NCI-H345 (cell line): ENCODE results near the gene KIFC1.
"Not testable (repeated sequence)": the region's sequence is repeated elsewhere in the genome, so short reads cannot be mapped to it uniquely, and the experiment has no call there.

Experiments used
- DNase-seq: peaks from one replicate; lab custom pipeline; 2025; lab: John Stamatoyannopoulos, UW

The KIFC1 gene, protein sequence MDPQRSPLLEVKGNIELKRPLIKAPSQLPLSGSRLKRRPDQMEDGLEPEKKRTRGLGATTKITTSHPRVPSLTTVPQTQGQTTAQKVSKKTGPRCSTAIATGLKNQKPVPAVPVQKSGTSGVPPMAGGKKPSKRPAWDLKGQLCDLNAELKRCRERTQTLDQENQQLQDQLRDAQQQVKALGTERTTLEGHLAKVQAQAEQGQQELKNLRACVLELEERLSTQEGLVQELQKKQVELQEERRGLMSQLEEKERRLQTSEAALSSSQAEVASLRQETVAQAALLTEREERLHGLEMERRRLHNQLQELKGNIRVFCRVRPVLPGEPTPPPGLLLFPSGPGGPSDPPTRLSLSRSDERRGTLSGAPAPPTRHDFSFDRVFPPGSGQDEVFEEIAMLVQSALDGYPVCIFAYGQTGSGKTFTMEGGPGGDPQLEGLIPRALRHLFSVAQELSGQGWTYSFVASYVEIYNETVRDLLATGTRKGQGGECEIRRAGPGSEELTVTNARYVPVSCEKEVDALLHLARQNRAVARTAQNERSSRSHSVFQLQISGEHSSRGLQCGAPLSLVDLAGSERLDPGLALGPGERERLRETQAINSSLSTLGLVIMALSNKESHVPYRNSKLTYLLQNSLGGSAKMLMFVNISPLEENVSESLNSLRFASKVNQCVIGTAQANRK

DNA sequence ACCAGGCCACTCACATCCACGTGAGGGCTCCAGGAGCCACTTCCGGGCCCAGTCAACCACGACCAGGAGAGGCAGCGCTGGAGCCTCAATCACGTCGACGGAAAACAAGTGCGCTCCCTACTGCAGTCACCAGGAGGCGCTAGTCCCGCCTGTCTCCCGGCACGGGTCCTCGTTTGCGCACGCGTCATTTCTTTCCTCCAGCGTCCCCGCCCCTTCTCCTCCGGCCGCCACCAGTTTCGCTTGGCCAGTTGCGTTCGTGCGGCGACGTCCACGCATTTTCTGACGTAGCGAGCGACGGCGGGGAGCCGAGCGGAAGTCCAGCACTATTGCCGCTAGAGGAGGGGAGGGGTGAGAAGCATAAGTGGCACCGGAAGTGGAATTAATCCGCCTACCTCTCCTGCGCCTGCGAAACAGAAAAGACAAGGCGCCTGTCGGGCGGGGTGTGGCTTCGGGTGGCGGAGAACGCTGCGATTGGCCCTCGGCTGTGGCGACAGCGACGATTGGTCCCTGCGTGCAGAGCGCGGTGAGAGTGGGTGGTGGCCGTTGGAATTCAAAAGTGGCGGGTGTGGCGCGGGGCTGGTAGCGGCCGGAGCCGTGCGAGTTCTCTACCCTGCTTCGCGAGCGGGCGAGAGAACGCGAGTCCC lies at the start of gene KIFC1:
Gene KIFC1, plus strand, starts transcription at position 546 of the 644 bp plus-strand sequence. CDS start 163 bp downstream, outside the sequence.
- peak; percentile 100 for DNase-seq

DNA sequence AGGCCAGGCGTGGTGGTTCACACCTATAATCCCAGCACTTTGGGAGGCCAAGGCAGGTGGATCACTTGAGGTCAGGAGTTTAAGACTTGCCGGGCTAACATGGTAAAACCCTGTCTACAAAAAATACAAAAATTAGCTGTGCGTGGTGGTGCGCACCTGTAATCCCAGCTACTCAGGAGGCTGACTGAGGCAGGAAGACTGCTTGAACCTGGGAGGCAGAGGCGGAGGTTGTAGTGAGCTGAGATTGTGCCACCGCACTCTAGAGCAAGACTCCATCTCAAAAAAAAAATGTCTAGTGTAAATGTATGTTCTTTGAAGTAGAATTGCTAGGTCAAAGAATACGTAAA lies 48.0 kb upstream of the KIFC1 start:
- not testable (repeated sequence) for DNase-seq

DNA sequence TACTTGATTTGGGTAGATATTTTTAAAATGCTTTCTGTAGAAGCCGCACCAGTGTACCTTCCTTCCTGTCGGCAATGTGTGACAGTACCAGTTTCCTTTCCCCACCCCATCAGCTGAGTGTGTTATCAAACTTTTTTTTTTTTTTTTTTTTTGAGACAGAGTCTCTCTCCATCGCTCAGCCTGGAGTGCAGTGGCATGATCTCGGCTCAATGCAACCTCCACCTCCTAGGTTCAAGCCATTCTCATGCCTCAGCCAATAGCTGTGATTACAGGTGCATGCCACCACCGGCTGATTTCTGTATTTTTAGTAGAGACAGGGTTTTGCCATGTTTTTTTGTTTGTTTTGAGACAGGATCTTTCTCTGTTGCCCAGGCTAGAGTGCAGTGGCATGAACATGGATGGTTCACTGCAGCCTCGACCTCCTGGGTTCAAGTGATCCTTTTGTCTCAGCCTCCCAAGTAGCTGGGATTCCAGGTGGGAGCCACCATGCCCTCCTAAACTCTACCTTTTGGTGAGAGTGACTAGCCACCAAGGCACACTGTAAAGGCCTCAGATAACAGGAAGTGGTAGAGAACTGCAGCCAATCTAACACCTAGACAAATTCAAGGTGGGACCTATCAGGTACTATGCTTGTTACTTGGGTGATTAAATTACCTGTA lies 47.5 kb upstream of the KIFC1 start:
- no peak for DNase-seq

DNA sequence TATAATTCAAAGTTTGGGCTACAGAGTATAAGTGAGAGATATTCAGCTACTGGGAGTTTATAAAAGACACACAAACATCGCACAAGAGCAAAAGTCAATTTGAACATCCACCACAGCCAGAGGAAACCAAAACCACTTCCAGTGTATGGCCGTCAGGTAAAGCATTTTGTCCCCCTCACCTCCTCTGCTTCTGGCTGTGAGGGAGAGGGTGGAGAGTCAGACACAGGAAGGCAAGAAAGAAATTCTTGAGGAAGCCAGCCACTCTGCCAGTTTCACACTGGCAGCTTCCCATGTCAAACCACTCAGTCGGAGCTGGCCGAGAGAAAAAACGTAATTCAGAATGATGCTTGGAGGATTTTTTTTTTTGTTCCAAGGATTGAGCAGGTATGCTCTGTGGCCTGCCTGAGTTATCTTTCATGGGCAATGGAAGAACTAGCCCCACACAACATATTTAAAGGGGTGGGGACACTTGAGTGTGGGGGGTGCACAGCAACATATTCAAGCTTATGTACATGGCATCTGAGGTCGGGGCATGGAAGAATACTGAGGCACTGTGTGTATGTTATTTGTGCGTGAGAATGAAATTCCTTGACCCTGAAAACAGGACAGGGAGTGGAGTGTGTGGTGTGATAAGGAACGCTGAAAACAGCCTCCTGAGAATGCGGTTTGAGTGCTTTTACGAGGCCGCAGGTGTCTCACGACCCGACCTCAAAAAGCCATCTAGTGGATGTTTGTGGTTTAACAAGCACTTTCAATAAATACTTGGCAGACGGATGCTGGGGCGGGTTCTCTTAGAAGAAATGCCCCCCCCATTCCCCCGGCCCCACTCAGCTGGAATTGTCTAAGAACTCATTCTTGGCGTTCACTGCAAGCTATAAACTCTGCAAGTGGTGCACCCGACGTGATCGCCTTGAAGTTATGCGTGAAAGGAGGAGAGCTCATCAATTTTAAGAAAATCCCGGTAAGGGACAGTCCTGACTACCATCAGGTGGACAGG lies 46.6 kb upstream of the KIFC1 start:
- DNase-seq, result peak; percentile 72

DNA sequence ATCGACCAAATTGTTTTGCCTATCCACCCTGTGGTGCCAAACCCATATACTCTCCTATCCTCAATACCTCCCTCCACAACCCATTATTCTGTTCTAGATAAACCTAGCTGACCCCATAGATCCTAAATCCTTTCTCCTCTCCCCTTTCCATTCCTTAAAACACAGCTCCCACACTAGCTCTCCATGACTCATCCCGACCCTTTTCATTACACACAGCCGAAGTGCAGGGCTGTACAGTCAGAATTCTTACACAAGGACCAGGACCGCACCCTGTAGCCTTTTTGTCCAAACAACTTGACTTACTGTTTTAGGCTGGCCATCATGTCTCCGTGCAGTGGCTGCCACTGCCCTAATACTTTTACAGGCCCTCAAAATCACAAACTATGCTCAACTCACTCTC lies 44.7 kb upstream of the KIFC1 start:
- DNase-seq, result not testable (repeated sequence)

DNA sequence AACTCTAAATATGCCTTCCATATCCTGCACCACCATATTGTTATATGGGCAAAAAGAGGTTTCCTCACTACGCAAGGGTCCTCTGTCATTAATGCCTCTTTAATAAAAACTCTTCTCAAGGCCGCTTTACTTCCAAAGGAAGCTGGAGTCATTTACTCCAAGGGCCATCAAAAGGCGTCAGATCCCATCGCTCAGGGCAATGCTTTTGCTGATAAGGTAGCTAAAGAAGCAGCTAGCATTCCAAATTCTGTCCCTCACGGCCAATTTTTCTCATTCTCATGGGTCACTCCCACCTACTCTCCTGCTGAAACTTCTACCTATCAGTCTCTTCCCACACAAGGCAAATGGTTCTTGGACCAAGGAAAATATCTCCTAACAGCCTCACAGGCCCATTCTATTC lies 43.8 kb upstream of the KIFC1 start:
- DNase-seq, result no peak

DNA sequence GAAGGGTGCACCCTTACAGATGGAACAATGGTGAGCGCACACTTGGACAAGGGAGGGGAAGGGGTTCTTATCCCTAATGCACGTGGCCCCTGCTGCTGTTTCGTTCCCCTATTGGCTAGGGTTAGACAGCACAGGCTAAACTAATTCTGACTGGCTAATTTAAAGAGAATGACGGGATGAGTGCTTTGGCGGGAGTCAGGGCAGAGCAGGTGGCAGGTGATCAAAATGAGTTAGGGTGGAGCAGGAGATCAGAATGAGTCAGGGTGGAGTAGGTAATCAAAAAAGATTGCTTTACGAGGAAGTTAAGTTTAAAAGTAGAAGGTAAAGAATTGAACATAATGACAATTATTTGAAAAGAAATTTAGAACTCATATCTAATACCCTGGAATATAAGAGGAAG lies 35.8 kb upstream of the KIFC1 start:
- DNase-seq, result not testable (repeated sequence)

DNA sequence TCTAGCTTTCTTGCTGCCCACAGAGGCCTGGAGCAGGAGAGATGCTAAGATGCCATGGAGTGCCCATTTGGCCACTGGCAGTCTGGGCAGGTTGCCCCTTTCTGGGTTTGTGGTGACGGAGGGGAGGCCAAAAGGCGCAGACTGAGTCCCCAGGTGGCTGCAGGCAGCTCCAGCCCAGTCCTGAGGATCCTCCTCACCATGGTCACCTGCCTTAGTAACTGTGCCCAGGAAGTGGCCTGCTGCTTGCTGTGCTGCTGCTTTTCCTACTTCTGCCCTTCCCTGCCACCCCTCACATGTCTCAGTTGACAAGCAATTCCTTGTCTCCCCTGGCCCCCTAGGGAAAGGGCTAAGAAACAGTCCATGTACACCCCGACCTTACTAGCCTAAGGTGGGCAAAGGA lies 35.3 kb upstream of the KIFC1 start:
- DNase-seq, result no peak

DNA sequence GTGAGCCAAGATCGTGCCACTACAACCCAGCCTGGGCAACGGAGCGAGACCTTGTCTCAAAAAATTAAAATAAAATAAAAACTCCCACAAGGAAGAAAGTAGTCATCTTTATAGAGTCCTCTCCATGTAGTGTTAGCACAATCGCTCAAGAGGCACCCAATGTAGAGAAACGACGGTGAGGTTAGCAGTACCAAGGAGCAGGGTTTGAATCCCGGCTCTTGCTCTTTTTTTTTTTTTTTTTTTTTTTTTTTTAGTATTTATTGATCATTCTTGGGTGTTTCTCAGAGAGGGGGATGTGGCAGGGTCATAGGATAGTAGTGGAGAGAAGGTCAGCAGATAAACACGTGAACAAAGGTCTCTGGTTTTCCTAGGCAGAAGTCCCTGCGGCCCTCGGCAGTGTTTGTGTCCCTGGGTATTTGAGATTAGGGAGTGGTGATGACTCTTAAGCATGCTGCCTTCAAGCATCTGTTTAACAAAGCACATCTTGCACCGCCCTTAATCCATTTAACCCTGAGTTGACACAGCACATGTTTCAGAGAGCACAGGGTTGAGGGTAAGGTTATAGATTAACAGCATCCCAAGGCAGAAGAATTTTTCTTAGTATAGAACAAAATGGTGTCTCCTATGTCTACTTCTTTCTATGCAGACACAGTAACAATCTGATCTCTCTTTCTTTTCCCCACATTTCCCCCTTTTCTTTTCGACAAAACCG lies 34.3 kb upstream of the KIFC1 start:
- not testable (repeated sequence) for DNase-seq

DNA sequence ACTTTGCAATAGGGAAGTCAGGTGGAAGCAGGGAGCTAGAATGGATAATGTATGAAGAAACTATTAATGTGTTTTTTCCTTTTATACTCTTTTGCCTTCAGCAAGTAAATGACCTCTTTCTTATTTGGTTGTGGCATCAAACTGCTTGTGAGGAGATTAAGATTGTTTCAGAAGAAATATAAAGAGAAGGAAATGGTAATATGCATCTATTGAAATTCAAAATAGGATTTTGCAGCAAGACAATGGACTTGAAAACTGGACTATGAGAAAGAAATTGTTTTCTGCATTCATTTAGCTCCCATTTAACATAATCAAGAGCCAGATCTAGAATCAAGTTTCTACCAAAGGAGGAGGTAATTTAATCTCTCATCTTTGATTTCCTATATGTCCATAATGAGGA lies 32.3 kb upstream of the KIFC1 start:
- DNase-seq, result no peak

DNA sequence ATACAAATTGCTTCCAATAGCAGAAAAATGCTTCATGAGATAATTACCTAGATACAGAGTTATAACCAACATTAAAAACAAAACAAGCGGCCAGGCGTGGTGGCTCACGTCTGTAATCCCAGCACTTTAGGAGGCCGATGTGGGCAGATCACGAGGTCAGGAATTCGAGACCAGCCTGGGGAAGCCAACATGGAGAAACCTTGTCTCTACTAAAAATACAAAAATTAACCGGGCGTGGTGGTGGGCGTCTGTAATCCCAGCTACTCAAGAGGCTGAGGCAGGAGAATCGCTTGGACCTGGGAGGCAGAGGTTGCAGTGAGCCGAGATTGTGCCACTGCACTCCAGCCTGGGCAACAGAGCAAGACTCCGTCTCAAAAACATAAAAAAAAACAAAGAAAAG lies 28.1 kb upstream of the KIFC1 start:
- not testable (repeated sequence) for DNase-seq

DNA sequence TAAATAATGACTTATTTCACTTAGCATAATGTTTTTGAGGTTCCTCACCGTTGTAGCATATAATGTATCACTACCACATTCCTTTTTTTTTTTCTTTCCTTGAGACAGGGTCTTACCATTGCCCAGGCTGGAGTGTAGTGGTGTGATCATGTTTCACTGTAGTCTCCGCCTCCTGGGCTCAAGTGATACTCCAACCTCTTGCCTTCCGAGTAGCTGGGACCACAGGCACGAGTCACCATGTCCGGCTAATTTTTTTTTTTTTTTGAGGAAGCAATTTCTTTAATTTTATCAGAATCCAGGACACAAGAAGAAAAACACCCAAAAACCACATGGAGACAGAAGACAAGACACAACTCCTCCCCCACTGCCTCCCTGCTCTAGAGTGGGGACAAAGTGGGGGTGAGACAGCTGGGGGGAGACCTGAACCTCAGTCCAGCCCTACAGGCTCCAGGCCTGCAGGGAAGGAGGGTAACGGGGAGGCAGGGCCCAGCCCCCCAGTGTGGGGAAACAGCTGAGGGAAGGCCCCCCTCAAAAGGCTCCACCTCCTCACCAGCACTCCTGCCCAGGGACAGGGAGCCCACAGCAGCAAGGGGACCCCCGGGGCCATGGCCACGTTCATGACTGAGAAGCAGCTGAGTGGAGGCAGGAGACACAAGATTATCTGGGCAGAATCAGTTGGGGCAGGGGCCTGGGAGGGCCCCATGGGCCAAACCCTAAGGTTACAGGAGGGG lies 27.0 kb upstream of the KIFC1 start:
- DNase-seq, result peak; percentile 14

DNA sequence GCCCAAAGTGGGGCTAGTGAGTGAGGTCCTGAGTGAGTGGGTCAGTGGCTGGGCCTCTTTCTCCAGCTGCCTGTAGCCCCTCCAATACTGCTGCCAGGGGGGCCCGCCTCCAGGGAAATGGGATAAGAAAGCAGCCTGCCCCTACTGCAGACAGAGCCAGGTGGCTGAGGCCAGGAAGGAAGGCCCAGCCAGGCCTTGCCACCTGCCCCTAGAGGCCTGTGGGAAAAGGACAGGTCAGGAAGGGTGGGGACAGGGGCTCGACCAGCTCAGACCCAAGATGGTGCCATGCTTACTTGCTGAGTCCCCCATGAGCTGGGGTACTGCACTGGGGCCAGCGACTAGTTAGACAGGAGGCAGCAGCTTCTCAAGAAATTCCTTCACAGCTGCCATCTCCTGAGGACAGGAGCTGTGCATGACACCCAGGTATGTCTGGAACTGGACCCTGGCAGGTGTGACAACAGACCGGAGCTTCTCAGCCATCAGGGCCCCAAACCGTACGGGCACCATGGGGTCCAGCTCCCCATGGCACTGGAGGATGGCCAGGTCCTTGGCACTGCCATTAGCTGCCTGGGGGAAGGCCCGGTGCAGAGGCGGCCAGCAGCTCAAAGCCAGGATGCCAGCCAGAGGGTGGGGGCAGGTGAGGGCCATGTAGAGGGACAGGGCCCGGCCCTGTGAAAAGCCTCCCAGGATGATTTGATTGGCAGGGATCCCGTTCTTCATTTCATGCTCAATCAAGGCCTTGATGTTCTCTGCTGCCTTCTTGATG lies 26.2 kb upstream of the KIFC1 start:
- DNase-seq, result not testable (repeated sequence)

DNA sequence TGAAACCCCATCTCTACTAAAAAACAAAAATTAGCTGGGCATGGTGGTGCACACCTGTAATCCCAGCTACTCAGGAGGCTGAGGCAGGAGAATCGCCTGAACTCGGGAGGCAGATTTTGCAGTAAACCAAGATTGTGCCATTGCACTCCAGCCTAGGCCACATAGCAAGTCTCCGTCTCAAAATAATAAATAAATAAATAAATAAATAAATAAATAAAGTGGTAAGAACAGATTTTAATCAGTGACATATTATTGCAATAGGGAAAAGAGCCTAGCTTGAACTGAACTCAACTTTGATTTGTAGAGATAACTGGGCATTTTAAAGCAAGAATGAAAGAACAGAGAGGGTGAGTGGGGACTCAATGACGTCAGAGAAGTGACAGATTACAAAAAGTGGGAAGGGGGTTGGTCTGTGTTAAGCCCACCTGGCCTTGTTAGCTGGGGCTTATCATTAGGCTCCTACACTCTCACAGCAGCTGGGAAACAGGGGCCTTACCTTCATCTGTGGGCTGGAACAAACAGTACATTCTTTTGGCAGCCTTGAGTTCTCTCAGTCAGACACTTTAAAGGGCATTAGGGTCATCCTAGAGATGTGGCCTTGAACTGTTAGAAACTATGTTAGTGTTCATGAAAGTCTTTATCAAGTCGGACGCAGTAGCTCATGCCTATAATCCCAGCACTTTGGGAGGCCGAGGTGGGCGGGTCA lies 24.5 kb upstream of the KIFC1 start:
- DNase-seq, result no peak

DNA sequence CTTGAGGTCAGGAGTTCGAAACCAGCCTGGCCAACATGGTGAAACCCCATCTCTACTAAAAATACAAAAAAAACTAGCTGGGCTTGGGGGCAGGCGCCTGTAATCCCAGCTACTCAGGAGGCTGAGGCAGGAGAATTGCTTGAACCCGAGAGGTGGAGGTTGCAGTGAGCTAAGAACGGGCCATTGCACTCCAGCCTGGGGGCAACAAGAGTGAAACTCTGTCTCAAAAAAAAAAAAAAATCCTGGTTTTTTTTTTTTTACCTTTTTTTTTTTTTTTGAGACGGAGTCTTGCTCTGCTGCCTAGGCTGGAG lies 24.0 kb upstream of the KIFC1 start:
- DNase-seq, result not testable (repeated sequence)

DNA sequence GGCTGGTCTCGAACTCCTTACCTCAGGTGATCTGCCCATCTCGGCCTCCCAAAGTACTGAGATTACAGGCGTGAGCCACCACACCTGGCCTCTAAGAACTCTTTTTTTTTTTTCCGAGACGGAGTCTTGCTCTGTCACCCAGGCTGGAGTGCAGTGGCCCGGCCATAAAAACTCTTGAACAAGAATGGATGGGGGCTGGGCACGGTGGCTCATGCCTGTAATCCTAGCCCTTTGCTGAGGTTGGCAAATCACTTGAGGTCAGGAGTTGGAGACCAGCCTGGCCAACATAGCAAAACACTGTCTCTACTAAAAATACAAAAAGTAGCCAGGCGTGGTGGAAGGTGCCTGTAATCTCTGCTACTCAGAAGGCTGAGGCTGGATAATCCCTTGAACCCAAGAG lies 19.7 kb upstream of the KIFC1 start:
- DNase-seq, result not testable (repeated sequence)

DNA sequence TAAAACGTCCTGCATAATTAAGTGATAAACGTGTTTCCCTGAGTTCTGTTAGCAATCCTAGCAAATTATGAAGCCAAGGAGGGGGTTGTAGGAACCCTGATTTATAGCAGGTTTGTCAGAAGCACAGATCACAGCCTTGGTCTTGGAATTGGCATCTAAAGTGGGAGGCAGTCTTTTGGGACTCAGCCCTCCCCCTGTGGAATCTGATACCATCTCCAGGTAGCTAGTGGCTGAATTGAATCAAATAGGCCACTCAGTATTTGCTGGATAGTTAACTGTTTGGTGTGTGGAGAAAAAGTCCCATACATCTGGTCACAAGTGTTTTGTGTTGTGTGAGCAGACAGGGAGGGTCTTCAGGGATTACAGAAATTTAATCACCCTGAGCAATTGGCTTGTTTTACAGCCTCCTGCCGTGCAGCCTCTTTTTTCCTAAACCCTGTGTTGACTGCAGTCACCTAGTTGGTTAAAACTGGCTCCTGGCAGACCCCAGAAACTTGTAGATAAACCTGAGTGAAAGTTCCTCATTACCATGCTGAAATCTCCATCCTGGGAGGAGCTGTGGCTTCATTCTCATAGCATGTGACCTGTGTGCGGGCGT lies 19.0 kb upstream of the KIFC1 start:
- no peak for DNase-seq
